Measurements from ENCODE around the gene UCK1.

The UCK1 gene

DNA sequence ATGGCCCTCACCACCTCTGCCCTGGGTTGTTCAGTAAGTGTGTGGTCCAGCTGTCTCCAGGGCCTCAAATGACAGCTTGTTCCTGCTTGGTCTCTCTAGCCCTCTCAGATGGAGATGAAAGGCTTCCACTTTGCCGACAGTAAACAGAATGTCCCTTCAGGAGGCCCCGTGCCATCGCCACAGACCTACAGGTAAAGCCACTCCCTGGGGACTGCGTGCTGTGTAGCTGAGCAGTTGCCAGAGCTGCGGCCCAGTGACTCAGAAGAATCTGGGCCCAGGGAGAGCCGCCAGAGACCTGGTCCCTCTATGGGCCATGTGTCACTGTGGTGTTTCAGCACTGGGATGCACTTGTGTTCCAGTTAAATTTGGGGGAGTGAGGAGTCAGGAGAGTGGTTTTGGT is 39.0 kb downstream of the UCK1 start:
- no peak for DNase-seq

DNA sequence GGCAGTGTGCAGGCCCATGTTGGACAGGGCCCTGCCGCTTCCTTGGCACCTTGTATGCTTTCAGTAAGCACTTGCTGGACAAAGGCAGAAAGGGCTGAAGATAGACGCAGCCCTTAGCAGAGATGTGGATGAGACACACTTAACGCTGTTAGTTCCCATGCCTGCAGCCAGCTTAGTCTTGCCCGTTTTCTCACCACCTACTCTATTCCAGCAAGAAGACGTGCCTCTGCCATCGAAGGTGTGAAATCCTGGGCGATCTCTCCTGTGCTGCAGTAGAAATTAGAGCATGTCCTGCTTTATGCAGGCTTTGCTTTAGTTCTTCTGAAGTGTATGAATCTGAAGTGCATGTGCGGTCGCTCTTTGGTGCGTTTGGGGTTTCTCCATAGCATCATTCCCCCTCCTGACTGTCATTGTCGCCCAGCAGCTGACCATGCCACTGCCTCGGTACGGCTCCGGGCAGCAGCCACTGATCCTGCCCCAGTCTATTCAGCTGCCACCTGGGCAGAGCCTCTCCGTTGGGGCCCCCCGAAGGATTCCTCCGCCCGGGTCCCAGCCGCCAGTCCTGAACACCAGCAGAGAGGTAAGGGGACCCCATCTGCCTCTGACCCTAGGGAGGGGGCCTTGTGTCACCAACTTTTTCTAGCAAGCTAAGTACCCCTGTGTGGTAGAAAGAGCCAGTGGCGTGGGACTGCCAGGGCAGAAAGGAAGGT is 39.9 kb downstream of the UCK1 start:
- DNase-seq = no peak

DNA sequence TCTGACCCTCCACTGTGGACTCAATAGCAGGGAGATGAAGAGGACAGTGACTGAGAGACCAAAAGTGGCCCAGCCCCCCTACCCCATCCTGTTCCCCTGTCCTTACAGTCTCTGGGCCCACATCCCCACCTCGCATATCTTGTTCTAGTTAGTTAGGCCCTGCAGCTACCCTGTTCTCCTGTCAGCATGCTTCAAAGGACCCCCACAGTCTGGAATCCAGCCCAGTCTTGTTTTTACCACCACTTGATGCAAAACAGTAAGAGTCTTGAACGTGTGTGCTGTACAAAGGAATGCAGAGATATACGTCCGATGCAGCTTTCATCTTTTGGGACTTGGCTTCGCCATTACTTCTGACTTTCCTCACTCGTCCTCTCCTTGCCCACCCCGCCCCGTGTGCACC is 40.5 kb downstream of the UCK1 start:
- DNase-seq = no peak

DNA sequence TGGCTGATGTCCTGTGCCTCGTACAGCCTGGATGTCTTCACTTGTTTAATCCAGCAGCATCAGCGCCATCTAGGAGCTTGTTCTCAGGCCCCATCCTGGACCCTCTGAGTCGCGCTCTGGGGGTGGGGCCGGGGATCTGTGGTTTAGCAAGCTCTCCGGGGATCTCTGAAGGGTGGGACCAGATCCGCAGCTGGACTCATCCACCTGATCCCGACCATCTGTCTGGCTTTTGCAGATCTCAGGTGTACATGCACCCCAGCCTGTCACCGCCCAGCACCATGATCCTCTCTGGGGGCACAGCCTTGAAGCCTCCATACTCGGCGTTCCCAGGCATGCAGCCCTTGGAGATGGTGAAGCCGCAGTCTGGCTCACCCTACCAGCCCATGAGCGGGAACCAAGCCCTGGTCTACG is 43.4 kb downstream of the UCK1 start:
- DNase-seq = no peak

DNA sequence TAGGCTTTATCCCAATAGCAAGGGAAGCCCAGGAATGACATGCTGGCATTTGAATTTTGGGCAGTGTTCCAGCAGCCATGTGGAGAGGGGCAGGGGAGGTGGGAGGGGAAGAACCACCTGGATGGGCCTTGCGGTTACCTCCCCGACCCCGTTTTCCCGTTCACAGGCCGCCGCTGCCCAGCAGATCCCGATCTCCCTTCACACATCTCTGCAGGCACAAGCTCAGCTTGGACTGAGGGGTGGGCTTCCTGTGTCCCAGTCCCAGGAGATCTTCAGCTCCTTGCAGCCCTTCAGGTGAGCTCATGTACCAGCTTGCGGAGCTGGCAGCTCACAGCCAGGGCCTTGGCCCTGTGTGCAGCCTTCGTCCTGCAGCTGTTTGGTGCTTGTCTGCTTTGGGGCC is 44.1 kb downstream of the UCK1 start:
- no peak for DNase-seq

DNA sequence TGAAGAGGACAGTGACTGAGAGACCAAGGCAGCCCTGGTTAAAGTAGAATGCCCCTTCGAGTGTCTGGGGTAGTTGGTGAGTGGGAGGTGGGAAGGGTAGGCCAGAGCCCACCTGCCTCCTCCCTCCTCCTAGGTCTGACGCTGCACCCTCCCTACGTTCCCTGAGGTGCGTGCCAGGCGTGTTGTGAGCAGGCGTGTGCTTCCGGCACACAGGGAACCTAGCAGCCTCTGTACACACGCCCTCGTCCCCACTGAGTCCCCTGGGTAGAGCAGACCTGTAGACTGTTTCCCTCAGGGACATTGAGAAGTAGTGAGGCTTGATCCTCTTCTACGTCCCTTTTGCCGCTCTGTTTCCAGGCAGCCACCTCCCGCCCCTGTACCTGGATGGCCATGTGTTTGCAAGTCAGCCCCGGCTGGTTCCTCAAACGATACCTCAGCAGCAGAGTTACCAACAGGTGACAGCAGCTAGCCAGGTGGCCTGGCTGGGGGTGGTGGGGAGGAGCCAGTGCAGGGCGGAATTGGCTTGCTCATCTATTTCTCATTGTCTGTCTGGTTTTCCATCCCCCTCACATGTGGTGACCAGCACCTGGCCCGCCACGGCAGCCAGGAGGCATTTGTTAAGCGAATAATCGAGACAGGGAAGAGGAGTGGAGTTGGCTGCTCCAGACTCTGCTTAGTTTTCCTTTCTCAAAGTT is 45.2 kb downstream of the UCK1 start:
- DNase-seq = no peak

DNA sequence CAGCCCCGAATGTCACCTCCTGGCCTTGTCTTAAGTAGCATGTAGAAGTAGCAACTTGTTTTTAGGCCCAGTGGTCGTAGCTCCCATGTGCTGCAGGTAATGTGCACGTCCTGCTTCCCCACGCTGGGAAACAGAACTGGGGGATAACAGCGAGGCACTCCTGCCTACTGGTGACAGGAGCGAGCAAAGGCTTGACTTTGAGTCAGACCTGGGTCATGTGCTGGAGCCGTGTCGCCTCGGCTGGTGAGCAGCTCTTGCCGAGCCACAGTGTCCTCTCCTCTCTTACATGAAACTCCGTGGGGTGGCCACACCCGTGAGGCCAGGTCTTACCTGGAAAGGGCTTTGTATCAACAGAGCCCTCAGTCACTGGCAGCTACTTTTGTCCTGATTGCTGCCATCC is 45.9 kb downstream of the UCK1 start:
- no peak for DNase-seq

DNA sequence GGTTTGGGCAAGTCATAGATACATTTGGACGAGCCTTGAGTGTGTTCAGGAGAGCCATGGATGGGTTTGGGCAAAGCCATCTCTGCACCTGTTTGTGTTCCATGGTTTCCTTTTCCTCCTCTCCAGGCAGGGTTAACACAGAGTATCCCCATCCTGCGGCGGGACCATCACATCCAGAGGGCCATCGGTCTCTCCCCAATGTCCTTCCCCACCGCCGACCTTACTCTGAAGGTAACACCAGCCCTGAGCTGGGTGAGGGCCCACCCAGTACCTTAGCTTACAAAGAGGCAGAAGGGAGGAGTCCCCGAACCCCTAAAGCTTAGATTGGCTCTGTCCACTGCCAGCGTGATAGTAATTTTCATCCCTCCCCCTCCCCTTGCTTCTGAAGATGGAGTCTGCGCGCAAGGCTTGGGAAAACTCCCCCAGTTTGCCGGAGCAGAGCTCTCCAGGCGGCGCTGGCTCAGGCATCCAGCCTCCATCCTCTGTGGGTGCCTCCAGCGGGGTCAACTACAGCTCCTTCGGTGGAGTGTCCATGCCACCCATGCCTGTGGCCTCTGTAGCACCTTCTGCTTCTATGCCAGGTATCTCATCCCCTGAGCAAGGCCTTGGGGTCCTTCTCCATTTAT is 46.4 kb downstream of the UCK1 start:
- no peak for DNase-seq

DNA sequence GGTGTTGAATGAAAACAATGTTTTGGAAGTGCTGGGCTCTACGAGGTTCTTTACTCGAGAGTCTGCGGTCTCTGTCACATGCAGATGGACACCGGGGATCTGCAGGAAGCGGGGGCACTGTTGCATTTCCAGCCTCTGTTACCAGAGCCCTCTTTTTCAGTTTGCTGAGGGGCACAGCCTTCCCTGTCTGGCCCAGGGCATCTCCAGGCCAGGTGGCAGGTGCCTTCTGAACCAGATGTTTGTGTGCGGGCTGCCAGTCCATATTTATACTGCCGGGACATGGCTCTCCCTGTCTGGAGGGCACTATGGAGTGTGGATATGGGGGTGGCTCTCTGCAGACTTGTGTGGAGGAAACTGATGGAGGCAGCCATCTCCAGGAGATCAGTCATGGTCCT is 47.0 kb downstream of the UCK1 start:
- DNase-seq = no peak

DNA sequence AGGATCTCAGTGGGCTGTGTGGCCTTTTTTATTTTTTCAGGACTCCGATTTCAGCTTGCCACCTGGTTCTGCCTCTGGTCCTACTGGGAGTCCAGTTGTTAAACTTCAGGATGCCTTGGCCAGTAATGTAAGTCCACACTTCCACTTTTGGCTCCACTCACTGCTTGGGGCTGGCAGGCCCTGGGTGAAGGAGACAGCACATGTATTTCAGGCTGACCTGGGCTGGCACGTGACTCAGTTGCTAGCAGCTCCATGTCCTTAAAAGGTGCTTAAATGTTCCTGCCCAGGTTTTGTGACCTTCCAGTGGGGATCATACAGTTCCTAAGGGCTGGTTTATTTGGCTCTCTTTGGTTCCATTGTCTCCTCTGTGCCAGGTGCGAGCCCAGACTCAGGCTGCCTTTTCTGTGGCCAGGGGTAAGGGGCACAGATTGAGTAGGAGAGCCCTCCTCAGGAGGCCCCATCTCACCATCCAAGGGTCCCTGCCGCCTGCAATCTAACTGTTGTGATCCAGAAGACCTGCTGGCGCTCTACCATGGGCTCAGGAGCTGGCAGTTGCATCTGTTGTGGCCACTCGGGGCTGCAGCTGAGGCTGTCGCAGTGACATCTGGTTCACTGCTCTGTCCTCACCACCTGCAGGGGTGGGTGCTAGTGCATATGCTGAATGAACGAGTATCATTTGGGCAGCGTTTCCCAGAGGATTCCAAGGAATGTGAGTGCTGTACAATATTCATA is 47.6 kb downstream of the UCK1 start:
- no peak for DNase-seq

DNA sequence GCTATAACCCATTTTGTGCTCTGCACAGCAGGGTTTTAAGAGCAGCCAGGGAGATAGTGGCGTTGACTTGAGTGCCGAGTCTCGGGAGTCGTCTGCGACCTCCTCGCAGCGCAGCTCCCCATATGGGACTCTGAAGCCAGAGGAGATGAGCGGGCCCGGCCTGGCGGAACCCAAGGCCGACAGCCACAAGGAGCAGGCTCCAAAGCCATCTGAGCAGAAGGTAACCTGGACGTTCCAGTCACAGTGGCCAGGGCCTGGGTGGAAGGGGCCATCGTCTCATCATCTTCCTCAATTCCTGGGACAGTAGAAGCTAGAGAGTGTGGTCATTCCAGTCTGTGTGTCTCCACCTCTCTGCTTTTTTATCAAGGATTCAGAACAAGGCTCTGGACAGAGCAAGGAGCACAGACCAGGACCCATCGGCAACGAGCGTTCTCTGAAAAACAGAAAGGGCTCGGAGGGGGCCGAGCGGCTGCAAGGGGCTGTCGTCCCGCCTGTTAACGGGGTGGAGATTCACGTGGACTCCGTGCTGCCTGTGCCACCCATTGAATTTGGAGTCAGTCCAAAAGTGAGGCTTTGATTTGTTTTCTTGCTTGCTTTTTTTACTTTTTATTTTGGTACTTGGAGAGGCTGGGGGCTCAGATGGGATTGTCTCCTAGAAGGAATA is 48.6 kb downstream of the UCK1 start:
- DNase-seq = no peak

DNA sequence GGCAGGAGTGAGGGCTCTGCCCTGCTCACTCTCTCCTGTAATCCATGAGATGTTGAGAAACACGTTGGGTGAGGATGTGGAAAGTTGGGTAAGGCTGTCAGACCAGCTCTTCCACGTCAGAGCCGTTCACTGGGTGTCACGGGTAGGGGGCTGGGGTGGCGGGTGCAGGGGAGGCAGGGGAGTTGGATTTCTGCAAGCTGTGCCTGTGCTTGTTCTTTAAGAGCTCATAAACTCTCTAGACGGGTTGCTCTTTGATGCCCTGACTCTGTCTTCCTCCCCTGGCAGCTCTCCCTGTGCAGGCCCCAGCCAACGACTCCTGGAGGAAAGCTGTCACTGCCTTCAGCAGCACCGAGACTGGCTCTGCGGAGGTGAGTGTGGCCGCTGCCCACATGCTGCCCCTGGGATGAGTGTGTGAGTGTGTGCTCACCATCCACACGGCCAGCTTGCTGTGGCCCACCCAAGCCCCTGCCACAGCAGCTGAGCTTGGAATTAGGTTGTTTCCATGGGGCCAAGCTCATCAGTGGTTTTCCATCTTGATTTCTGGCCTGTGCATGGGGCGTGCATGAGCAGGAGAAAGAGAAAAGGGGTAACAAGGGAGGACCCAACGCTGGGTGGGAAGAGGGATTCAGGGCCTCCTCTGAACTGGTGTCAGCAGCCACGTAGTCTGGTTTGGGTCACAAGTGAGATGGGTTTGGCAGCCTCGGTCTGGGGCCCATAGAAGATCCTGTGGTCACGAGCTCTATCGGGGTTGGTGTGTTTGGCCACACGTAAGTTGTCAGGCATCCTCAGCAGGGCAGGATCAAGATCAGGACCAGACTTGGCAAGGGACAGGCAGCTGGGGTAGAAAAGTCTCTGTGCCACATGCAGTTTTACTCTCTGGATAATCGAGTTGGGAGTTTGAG is 49.4 kb downstream of the UCK1 start:
- no peak for DNase-seq

DNA sequence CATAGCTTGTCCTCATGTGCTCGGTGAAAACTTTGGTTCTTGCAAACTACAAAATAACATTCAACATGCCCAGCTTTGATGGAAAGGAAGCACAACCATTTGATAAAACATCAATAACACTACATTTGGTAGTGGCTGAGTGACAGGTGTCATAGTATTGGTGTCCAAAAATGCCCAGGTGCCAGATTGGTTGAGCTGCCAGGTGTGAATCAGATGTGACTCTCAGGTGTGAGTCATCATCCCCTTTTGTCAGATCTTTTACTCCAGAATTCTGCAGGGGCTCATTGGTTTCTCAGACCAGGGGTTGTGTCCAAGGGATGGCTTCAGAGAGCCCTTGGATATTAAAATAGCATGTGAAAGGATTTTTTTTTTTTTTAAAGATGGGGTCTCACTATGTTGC is 50.8 kb downstream of the UCK1 start:
- no peak for DNase-seq

DNA sequence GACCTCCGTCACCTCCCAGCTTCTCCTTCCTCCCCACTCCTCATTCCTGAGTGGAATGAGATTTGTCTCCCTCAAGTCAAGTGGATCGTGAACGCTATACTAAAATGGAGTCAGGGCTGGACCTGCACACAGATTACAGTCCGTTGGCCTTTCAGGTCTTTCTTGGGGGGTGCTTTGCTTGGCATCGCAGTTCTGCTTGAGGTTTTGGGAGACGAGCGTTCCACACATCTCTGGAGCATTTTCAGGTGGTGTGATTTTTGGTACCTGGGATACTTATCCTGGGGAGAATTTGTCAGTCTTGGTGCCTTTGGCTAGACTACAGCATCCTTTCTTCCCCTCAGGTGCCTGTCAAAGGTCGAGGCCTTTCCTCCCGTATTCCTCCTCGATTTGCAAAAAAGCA is 52.2 kb downstream of the UCK1 start:
- no peak for DNase-seq

DNA sequence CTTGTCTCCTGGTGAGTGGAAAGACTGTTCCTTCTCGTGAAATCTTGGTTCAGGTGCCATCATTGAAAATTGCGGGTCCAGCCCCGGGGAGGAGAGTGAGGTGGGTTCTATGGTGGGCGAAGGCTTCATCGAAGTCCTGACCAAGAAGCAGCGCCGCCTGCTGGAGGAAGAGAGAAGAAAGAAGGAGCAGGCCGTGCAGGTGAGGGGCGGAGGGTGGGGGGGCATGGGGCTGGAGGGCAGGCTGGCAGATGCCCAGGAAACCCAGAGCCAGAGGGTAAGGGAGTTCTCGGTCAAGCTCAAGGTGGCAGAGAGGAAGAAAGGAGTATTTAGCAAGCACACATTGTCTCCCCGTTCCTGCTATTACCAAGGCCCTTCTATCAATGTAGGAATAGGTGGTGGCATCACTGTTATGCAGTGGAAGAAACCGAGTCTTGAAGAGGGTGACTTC is 52.6 kb downstream of the UCK1 start:
- DNase-seq = peak; percentile 66

DNA sequence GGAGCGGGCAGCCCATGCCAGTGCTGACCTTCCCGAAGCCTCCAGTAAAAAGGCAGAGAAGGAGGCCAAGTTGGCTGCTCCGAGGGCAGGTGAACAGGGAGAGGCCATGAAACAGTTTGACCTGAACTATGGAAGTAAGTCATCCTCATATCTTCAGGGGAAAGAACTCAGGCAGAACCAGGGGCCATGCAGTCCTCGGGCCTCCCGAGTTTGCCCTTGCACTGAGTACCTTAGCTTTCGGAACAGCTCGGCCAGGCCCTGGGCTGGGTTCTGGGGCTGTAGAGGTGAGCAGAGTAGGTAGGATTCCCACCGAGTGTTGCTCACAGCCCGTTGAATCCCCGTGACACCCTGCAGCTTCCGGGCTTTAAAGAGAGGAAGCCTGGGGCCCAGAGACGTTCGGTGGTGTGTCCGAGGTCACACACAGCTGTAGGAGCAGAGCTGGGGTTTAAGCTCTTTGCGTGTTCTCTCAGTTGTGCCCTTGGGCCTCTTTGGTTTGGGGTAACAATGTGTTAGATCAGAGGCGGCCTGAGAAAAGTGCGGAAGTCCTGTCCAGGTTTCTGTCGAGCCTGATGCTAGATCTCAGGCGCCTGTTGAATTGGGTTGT is 53.1 kb downstream of the UCK1 start:
- no peak for DNase-seq

DNA sequence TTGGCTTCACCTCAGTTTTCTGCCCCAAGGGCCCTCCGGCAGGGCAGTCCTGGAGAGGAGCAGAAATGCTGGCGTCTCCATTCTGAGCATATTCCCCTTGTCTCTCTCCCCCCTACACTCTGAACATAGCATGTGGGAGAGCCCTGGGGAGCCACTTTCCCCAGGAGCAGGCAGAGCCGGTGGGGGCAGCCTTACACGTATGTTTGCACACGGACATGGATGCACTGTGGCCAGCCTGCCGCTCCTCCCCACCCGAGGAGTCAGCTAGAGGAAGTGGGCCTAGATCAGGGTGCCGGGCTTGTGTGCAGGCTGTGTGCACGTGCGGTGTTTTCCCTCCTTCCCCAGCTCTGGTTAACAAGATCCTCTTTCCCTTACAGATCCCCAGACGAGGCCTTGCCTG is 53.7 kb downstream of the UCK1 start:
- no peak for DNase-seq

DNA sequence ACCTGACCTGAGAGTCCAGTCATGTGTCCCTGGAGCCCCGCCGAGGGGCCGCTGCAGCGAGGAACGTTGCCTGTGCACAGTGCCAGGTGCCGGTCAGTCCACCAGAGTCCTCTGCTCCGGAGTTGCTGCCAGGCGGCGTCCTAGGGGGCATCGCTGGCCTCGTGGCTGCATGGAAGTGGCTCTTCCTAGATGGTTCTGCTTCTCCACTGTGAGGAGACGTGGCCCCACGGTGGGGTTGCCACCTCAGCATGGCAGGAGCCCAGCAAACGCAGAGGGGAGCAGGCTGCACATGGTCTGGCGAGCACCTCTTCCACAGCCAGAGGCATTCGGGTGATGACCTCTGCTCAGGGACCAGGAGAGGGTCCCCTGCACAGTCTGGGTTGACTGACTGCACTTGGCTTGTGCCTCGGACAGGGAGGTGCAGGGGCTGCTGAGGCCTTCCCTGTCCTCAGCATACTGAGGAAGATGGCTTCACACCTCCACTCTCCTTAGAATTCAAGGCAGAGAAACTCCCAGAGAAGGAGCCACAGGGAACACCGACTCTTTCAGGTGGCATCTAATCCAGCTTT is 54.2 kb downstream of the UCK1 start:
- no peak for DNase-seq

DNA sequence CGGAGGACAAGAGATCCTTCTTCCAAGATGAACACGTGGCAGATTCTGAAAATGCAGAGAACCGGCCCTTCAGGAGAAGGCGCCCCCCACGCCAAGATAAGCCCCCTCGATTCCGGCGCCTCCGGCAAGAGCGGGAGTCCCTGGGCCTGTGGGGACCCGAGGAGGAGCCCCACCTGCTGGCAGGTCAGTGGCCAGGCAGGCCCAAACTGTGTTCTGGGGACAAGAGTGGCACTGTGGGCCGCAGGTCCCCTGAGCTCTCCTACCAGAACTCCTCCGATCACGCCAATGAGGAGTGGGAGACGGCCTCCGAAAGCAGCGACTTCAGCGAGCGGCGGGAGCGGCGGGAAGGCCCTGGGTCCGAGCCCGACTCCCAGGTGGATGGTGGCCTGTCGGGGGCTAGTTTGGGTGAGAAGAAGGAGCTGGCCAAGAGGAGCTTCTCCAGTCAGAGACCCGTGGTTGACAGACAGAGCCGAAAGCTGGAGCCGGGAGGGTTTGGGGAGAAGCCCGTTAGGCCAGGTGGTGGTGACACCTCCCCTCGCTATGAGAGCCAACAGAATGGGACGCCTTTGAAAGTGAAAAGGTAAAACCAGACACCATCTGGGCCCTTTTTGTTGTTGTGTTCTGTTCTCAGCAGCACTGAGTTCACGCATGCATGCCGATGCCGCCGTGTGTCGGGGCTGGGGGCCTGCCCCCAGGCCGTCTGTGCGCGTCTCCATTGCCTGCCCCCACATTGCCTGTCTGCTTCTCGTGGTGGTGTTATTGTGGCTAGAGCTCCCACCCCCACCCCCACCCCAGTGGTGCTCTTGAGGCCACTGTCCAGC is 54.9 kb downstream of the UCK1 start:
- DNase-seq = no peak

Measured in CD4-positive, alpha-beta T cell treated with Interleukin-10 for 1 hour (primary cell).